ENCODE data around the gene PTPRD. TPM values are rescaled to one million over a fixed set of nuclear protein-coding genes. Genes with fewer than 3 reads are reported as not detected.

PTPRD gene
- total RNA-seq = 3.2 and 3.8 TPM in 2 replicates

GRCh38 chr9:10612641-10613398 lies at the start of gene PTPRD:
TSS of gene PTPRD (minus strand) at chr9:10613002.

Measured in nasal cavity respiratory epithelium epithelial cell of viscerocranial mucosa (primary cell).